A549 (cell line): ENCODE measurements around the gene ARL4A. TPM values are rescaled to one million over a fixed set of nuclear protein-coding genes. Genes with fewer than 3 reads are reported as not detected.

Source experiments
- ATAC-seq, 2 experiments: fragments of 200-7000 bp in 1 of 2; fragments of >200 bp in 1 of 2; cut with Nextera tagmentation in 1 of 2; cut with Tn5 transposase in 1 of 2; 3 replicates each; pipeline versions ENCODE4 v1.8.0 to v1.9.1; 2018 to 2020; ENCODE audit warnings: mild to moderate bottlenecking in 1 of 2, moderate library complexity in 1 of 2
- CTCF ChIA-PET: fragments of 300-600 bp; sonication (Branson Sonifier 250); formaldehyde crosslinking; extraction: SDS; loops from one replicate; lab custom pipeline; 2021; ENCODE audit warnings: antibody characterized with exemption, inconsistent platforms; lab: Yijun Ruan, JAX
- POLR2A ChIA-PET: fragments of 350-600 bp; formaldehyde crosslinking; extraction: SDS; loops from one replicate; lab custom pipeline; 2021; ENCODE audit warnings: antibody characterized with exemption, inconsistent platforms; lab: Yijun Ruan, JAX
- DNase-seq, 2 experiments: peaks; one replicate each; pipeline versions ENCODE4 v3.0.0 to v3.0.0-alpha.2; 2011 to 2016; ENCODE audit warnings: low read depth in 1 of 2, low spot score in 1 of 2
- FAIRE-seq: peaks from 2 replicates; lab custom pipeline; 2011; peaks lifted over from hg19 to GRCh38; lab: Jason Lieb, UNC
- H3K27ac ChIP-seq, 2 experiments: fragments of >200 bp; sonication (Bioruptor Twin); formaldehyde crosslinking; 3 replicates each; pipeline ENCODE4 v1.5.1; 2016 to 2017
- H3K4me1 ChIP-seq: fragments of >200 bp; sonication (Bioruptor Twin); formaldehyde crosslinking; 3 replicates; pipeline ENCODE4 v1.6.1; 2016
- H3K4me2 ChIP-seq: fragments of >200 bp; sonication (Bioruptor Twin); formaldehyde crosslinking; 3 replicates; pipeline ENCODE4 v1.6.1; 2016
- H3K4me3 ChIP-seq: fragments of >200 bp; sonication (Bioruptor Twin); formaldehyde crosslinking; 3 replicates; pipeline ENCODE4 v1.5.1; 2016
- H3K9me3 ChIP-seq: fragments of >200 bp; sonication (Bioruptor Twin); formaldehyde crosslinking; 3 replicates; pipeline ENCODE4 v1.6.1; 2016
- ATOH8 ChIP-seq: fragments of 250-450 bp; sonication (Bioruptor Pico); IDR thresholded peaks from 2 replicates; pipeline ENCODE4 v1.5.0; 2020; ENCODE audit warnings: low read depth, mild to moderate bottlenecking, moderate library complexity
- CEBPB ChIP-seq, 2 experiments: fragments of >200 bp in 1 of 2; sonication (Bioruptor Twin) in 1 of 2; formaldehyde crosslinking in 1 of 2; IDR thresholded peaks; 2 replicates each; pipeline ENCODE4 v1.6.1; 2012 to 2016
- E2F6 ChIP-seq: IDR thresholded peaks from 2 replicates; pipeline ENCODE4 v1.6.1; 2012; ENCODE audit warnings: low read depth, borderline replicate concordance
- ELK1 ChIP-seq: fragments of 150-350 bp; IDR thresholded peaks from 2 replicates; pipeline ENCODE4 v1.6.1; 2014; ENCODE audit warnings: low read depth, mild to moderate bottlenecking, low read length
- EP300 ChIP-seq, 2 experiments: fragments of >200 bp; sonication (Bioruptor Twin); formaldehyde crosslinking; IDR thresholded peaks; 2 replicates in 1 of 2; 3 replicates in 1 of 2; pipeline ENCODE4 v1.6.1; 2016 to 2017
- ESRRA ChIP-seq: fragments of 150-350 bp; IDR thresholded peaks from 2 replicates; pipeline ENCODE4 v1.6.1; 2014; ENCODE audit warnings: mild to moderate bottlenecking, low read length, borderline replicate concordance
- GATA3 ChIP-seq: IDR thresholded peaks from 2 replicates; pipeline ENCODE4 v1.6.1; 2012; ENCODE audit warnings: borderline replicate concordance
- HDAC2 ChIP-seq: fragments of 200-600 bp; sonication (generic); IDR thresholded peaks from 2 replicates; pipeline ENCODE4 v1.6.1; 2016
- HES2 ChIP-seq: fragments of >200 bp; sonication (Bioruptor Twin); formaldehyde crosslinking; IDR thresholded peaks from 2 replicates; pipeline ENCODE4 v1.6.1; 2016
- KDM5A ChIP-seq: fragments of 200-600 bp; sonication (generic); IDR thresholded peaks from 2 replicates; pipeline ENCODE4 v1.6.1; 2016; ENCODE audit warnings: antibody characterized with exemption, mild to moderate bottlenecking
- MAFK ChIP-seq: fragments of 450-650 bp; IDR thresholded peaks from 2 replicates; pipeline ENCODE4 v1.6.1; 2014; ENCODE audit not compliant: partially characterized antibody
- MAX ChIP-seq: IDR thresholded peaks from 2 replicates; pipeline ENCODE4 v1.6.1; 2012
- NFE2L2 ChIP-seq: fragments of 150-350 bp; conservative IDR thresholded peaks from 2 replicates; pipeline ENCODE4 v1.6.1; 2014; ENCODE audit warnings: low read length
- NR3C1 ChIP-seq: fragments of >200 bp; sonication (Bioruptor Twin); formaldehyde crosslinking; IDR thresholded peaks from 3 replicates; pipeline ENCODE4 v1.6.1; 2017
- RARB ChIP-seq: fragments of 250-450 bp; sonication (Bioruptor Pico); IDR thresholded peaks from 2 replicates; pipeline ENCODE4 v1.8.0; 2021; ENCODE audit warnings: mild to moderate bottlenecking, moderate library complexity
- RFX5 ChIP-seq: fragments of 450-650 bp; IDR thresholded peaks from 2 replicates; pipeline ENCODE4 v1.7.1; 2014; ENCODE audit warnings: antibody characterized with exemption, mild to moderate bottlenecking, moderate library complexity
- SREBF2 ChIP-seq: fragments of 450-650 bp; IDR thresholded peaks from 2 replicates; pipeline ENCODE4 v1.6.1; 2014; ENCODE audit warnings: mild to moderate bottlenecking, moderate library complexity
- ZC3H11A ChIP-seq: fragments of 450-650 bp; IDR thresholded peaks from 2 replicates; pipeline ENCODE4 v1.6.1; 2014; ENCODE audit warnings: antibody characterized with exemption, mild to moderate bottlenecking
- ZFP36 ChIP-seq: fragments of 450-650 bp; IDR thresholded peaks from 2 replicates; pipeline ENCODE4 v1.6.1; 2014; ENCODE audit warnings: borderline replicate concordance; ENCODE audit not compliant: partially characterized antibody
- ZSCAN20 ChIP-seq: fragments of 250-450 bp; sonication (Bioruptor Pico); IDR thresholded peaks from 2 replicates; pipeline ENCODE4 v1.8.0; 2022; ENCODE audit warnings: mild to moderate bottlenecking, moderate library complexity
- WGBS: methylation state at CpG from one replicate; pipeline ENCODE4 v1.1.6; 2017; ENCODE audit errors: missing lambda C conversion rate; 5-methylcytosine and 5-hydroxymethylcytosine counted together
- polyA plus RNA-seq, 4 experiments: library from polyadenylated mRNA; depleted of rRNA in 3 of 4; stranded (reverse); fragments of >200 nt; fragmentation: RNase III in 1 of 4; extraction: RNeasy Plus Mini Kit Qiagen cat#74134 plus additional on column Dnase treatment in 1 of 4; gene quantifications; 2 replicates in 3 of 4; 3 replicates in 1 of 4; pipeline ENCODE4 v1.2.3, GENCODE V29; 2011 to 2017

Gene ARL4A
- polyA plus RNA-seq, 2 of the 4 experiments (the other 2 are of a cell fraction), result 51.9 to 76.1 TPM

- Histone ChIP-seq H3K4me3 (no peak overlapping the region), H3K4me2 (peak overlapping the region; percentile 50), H3K27ac (peak overlapping the region; percentile 83 to 96), H3K4me1 (peaks cover 82% of the 10 kb centered on the region), H3K9me3 (no peaks in the 10 kb centered on the region)
- FAIRE-seq (no peak), DNase-seq (peak in 1 of 2 experiments; percentile 55), ATAC-seq (no peak)
- TF ChIP-seq NFE2L2, result no peak
- ChIA-PET POLR2A (interaction anchor here (0.7 to 3.3 kb wide), 2 partner anchors 24 to 328 kb away, joined by 5 to 23 read pairs; partner anchors contain the start of gene ARL4A), CTCF (interaction anchor here (0.9 to 2.4 kb wide), 3 partner anchors 21 to 552 kb away, joined by 3 to 17 read pairs (median 3); partner anchors contain the start of gene ARL4A)
- 39% methylated on average over 11 of the region's 11 CpGs for WGBS
Observed at GRCh38 chr7:12711124-12711523, 23.7 kb downstream of the ARL4A start.

- H3K9me3 ChIP-seq, result no peaks in the 10 kb centered on the region
- peaks cover 81% of the 10 kb centered on the region for H3K4me1 ChIP-seq
- ATAC-seq (no peak), DNase-seq (no peak), FAIRE-seq (peak; percentile 72)
- peak overlapping the region; percentile 21; the same call in 1 of the 3 replicates for H3K4me3 ChIP-seq
- POLR2A ChIA-PET, result interaction anchor here (3.3 kb wide), 1 partner anchor 26 kb away, joined by 23 read pairs; the partner anchor contains the start of gene ARL4A
- CTCF ChIA-PET, result interaction anchor here (1.8 to 2.4 kb wide), 2 partner anchors 25 kb away, joined by 6 to 17 read pairs; partner anchors contain the start of gene ARL4A
- TF ChIP-seq RARB (no peak), ZC3H11A (no peak), ESRRA (no peak), EP300 (IDR thresholded peaks at IDR 0.05) (no peak), SREBF2 (no peak), RFX5 (no peak), NR3C1 (no peak), GATA3 (no peak), CEBPB (IDR thresholded peaks at IDR 0.05) (no peak; a peak in 1 of 4 replicates)
- TF ChIP-seq, all 56 proteins: peak for 0
- WGBS, result 45% methylated on average over 2 of the region's 2 CpGs
- Histone ChIP-seq H3K4me2 (peak overlapping the region; percentile 93), H3K27ac (peak overlapping the region; percentile 58 to 96; a peak in 5 of 6 replicates)
Observed at GRCh38 chr7:12712236-12712635, 24.8 kb downstream of the ARL4A start.

GRCh38 chr7:12713625-12714378, 26.4 kb downstream of the ARL4A start:
- Histone ChIP-seq H3K9me3 (no peaks in the 10 kb centered on the region), H3K4me1 (peaks cover 72% of the 10 kb centered on the region), H3K4me3 (no peak overlapping the region), H3K4me2 (peak overlapping the region; percentile 93), H3K27ac (peak overlapping the region; percentile 75 to 96)
- DNase-seq (peak in 1 of 2 experiments; percentile 31), FAIRE-seq (no peak), ATAC-seq (no peak)
- POLR2A ChIA-PET, result interaction anchor here (3.9 kb wide), 1 partner anchor 28 kb away, joined by 43 read pairs; the partner anchor contains the start of gene ARL4A
- CTCF ChIA-PET, result interaction anchor here (1.8 kb wide), 1 partner anchor 27 kb away, joined by 6 read pairs; the partner anchor contains the start of gene ARL4A
- no peak for TF ChIP-seq MAFK
- no peak for TF ChIP-seq MAX
- TF ChIP-seq HES2, result no peak
- no peak for TF ChIP-seq ZSCAN20 (CRISPR knock-in tag)
- TF ChIP-seq GATA3, result no peak
- no peak for TF ChIP-seq E2F6
- no peak for TF ChIP-seq ELK1
- TF ChIP-seq HDAC2, result no peak
- TF ChIP-seq ZFP36, result no peak
- TF ChIP-seq ZC3H11A, result no peak
- no peak for TF ChIP-seq EP300 (IDR thresholded peaks at IDR 0.05)
- no peak for TF ChIP-seq KDM5A
- TF ChIP-seq ATOH8 (CRISPR knock-in tag), result no peak
- WGBS, result 79% methylated on average over 1 of the region's 1 CpG
